HG02943 (cell line): ENCODE data around the gene OBI1.

Experiments used
- ATAC-seq: cut with Tn5 transposase; IDR thresholded peaks from one replicate; pipeline ENCODE4 v1.9.1; 2021; ENCODE audit warnings: mild to moderate bottlenecking, low read depth, moderate library complexity; ENCODE audit not compliant: unreplicated experiment

The OBI1 gene, protein sequence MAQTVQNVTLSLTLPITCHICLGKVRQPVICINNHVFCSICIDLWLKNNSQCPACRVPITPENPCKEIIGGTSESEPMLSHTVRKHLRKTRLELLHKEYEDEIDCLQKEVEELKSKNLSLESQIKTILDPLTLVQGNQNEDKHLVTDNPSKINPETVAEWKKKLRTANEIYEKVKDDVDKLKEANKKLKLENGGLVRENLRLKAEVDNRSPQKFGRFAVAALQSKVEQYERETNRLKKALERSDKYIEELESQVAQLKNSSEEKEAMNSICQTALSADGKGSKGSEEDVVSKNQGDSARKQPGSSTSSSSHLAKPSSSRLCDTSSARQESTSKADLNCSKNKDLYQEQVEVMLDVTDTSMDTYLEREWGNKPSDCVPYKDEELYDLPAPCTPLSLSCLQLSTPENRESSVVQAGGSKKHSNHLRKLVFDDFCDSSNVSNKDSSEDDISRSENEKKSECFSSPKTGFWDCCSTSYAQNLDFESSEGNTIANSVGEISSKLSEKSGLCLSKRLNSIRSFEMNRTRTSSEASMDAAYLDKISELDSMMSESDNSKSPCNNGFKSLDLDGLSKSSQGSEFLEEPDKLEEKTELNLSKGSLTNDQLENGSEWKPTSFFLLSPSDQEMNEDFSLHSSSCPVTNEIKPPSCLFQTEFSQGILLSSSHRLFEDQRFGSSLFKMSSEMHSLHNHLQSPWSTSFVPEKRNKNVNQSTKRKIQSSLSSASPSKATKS

DNA sequence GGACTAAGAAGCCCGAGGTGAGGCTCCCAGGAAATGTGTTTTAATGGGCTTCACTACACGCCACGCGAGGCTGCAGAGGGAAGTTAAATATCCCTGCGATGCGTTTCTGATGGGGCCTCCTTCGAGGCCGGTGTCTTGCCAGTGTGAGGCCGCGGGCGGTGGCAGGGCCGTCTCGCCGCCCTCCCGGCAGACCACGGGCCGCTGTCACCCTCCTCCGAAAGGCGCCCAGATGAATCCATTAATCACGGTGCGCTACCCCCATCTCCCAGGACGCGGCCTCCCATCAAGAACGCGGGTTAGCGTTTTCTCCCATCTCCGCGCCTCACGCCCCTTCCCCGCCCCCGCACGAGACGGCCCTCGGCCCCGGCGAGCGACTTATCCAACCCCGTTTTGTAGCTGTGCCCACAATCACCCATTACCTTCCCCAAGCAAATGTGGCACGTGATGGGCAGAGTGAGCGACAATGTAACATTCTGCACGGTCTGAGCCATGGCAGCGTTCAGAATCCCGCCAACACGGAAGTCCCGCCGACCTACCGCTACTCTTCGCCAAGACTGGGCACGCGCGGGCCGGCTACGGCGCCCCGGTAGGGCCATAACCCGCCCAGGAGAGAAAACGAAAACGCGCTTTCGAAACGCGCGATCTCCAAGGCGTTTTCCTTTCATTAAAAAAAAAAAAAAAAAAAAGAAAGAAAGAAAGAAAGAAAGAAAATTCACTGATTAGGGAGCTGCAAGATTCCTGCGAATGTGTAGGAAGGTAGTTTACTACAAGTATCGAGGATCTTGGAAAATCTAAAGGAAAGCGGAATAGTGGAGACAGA, at the start of gene OBI1:
Gene OBI1, minus strand, starts transcription at position 526 of the 820 bp plus-strand sequence. Its CDS starts 35 bp downstream, at position 491.
- peak; percentile 73 for ATAC-seq

DNA sequence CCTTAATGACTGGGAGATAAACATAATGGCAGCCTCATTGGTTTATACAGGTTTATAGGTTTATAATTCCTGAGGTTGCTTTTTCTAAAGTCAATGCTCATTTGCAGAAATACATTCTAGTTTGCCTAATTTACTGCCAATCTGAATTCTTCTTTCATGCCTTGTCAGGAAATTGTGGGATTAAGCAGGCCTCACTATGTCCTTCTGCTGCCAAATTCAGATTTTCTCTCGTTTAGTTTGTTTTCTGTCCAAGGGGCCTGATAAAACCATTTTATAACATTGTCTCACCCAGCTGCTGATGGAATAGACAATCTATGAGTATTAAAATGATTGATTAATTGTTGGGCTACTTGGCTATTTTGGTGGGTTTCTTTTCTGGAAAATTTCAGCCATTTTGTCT, 42.4 kb upstream of the OBI1 start:
- no peak for ATAC-seq

DNA sequence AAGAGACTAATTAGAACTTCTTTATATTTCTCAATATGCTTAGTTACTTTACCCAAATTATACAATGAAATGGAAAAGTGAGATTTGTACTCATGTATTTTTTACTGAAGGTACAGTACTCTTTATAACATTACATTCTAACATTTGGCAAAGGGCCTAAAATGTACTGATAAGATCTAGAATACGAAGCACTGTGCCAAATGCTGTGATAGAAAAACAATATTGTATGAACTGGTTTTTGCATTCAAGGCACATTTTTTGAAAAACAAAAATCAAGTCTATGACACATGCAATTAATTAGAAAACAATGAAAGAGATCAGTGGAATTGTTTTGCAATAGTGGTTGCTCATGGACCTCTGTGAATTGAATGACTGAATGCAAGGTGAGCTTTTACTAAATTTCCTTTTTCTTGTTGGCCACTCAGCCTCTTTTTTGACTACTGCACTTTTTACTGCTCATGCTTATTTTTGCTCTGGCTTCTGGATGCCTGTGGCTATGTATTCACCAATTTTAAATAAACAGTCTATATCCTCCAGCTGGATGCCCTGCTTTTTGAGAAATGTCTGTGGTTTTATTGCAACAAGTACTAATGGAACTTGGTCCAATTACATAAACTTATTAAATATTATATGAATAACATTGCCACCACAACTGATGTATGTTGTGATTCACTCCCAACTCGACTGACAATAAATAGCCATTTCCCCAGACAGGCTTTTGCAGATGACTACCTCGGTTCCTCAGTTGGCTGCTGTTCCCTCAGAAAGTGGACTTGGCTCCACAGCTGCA, 41.4 kb upstream of the OBI1 start:
- ATAC-seq: no peak

DNA sequence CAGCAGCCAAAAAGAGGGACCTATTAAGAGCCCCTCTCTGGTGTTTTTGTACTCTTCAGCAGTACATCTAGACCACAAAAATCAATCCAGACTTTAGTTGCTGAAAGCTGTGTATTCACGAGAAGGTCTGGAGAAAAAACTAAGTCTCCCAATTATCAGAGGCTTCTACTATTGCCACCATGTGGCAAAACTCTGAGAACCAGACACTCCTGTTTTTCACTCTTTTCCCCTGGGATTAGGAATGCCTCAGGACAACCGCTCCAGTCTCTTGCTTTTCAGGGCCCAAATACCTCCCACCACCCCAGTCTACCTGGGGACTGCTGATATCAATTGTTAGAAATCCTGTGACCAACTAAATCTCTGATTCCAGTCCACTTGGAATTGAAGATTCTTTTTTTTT, 30.1 kb upstream of the OBI1 start:
- no peak for ATAC-seq

DNA sequence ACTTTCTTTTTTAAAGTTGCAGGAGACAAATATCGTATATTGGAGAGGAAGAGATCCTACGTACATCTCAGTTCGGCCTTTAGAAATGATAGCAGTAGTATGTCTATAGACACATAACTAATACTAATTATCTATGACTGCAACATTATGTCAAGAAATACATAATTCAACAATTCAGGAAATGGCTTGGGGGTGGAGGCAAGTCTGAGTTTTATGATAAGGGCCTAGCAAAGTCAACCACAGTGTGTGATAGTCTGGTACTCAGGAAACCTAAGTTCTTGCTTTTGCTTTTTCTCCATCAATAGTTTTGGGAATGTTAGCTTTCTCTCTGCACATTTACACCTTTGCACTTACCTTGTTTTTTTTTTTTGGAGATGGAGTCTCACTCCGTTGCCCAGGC, 27.5 kb upstream of the OBI1 start:
- ATAC-seq: no peak

DNA sequence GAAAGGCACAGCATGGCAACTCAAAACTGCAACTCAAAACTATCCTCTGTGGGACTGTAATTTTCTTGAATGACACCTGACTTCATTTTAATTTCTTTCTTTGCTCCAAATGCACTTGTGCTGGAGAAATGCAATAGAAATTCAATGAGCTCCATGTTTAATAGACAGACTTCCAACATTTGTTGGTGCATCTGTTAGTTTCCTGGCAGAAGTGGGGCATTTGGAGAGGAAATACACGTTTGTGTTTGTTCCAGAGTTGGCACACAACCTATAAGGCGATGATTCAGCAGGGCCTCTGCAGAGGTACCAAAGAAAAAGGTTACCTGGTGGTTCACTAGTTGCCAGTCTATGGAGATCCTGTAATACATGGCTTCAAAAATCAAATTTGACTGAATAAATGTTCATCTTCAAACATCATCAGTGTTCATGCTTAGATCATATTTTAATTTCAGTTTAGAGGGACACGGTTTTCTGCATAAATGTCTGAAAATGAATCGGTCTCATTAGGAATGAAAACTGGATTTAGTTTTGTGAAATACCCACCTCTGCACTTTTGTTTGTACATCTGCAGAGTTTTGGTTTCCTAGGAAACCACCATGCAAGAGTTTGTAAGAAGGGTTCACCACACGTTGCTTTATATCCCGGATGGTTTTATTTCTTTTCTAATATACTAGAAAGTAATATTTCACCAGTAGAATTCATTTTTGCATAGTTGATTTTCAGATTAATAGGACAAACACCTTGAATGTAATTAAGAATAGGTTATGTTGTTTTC, 21.8 kb upstream of the OBI1 start:
- no peak for ATAC-seq

DNA sequence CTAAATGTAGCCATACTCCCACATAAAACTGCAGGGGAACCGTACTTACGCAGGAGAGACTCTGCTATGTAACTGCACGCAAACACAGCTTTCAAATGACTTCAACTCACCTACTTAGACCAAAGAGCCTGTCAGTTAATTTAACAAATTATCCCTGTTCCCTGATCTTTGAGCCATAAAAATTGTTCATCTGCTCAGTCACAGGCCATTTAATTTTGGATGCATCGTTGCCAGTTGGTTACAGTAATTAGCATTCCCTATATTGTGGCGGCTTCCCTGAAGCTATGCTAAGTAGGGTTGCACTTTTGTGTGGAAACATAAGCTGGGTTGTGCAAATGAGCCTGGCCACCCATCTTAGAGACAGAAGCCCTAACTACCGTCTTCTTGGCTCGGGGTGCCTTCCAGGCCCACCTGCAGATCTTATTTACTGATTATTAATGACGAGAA, 21.2 kb upstream of the OBI1 start:
- ATAC-seq: no peak

DNA sequence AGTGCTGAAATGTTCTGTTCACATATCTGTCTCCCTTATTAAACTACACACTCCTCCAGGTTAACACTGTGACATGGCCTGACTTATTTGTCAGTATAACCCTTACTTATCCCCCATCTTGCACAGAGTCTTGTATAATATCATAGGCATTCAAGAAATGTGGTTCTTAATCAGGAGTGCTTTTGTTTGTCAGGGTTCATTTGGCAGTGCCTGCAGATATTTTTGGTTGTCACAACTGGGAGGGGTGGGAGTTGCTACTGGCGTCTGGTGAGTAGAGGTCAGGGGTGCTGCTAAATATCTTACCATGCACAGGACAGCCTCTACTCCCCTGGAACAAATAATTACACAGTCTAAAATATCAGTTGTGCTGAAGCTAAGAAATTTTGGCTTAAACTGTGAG, 20.4 kb upstream of the OBI1 start:
- ATAC-seq: no peak

DNA sequence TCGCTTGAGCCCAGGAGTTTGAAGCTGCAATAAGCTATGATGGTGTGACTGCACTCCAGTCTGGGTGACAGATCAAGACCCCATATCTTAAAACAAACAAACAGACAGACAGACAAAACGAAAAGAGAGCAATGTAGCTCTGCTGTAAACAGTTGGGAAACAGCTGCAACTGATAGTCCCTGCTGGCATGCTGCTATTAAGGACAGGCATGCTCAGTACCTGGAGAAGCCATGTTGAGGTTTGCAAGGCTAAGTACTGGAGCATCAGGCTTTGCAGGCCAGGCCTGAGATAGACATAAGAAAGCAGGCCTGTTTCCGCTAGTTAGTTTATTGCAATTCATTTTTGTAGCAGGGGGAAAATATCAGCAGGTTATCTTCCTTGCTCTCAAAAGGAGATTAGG, 16.2 kb upstream of the OBI1 start:
- ATAC-seq: no peak

DNA sequence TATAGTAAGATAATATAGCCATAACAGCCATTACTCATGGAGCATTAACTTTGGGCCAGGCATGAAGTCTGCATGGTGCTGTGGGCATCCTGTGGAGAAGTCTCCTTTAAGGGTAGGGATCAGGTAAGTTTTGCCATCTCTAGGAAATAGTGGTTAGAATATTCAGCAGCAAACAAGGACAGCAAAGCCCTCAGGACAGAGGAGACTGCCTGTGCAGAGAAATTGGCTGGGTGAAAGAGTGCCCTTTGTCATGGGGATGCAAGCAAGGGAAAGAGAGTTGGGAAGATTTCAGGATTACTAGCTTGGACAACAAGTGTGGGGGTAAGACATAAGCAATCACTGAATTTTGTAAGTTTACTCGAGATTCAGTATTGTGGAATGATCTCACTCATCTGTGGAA, 15.7 kb upstream of the OBI1 start:
- ATAC-seq: no peak

DNA sequence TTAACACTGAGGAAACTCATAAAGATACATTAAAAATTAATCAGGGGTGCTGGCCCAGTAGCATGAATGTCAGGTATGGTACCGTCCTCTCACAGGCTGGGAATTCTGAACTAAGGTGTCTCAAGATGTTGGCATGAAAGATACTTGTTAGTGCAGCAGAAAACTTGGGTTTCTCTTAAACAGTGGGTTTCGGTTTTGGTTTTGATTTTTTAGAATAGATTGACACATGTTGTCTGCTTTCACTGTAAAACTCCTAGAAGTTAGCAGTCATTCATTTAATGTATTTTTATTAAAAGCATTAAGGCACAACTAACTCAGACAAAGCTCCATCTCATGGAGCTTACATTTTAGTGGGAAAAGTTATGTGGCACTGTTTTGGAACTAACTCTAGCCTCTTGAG, 3.5 kb upstream of the OBI1 start:
- ATAC-seq: no peak

DNA sequence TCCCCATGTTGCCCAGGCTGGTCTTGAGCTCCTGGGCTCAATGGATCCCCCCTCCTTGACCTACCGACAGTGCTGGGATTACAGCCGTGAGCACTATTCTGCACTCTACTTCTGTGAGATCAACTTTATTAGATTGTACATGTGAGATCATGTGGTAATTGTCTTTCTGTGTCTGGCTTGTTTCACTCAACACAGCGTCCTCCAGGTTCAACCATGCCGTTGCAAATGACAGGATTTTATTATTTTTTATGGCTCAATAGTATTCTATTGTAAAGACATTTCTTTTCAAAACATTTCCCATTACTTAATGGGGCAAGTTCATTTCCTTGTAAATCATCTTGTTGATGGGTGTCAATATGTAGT, 1.5 kb upstream of the OBI1 start:
- ATAC-seq: peak; percentile 2

DNA sequence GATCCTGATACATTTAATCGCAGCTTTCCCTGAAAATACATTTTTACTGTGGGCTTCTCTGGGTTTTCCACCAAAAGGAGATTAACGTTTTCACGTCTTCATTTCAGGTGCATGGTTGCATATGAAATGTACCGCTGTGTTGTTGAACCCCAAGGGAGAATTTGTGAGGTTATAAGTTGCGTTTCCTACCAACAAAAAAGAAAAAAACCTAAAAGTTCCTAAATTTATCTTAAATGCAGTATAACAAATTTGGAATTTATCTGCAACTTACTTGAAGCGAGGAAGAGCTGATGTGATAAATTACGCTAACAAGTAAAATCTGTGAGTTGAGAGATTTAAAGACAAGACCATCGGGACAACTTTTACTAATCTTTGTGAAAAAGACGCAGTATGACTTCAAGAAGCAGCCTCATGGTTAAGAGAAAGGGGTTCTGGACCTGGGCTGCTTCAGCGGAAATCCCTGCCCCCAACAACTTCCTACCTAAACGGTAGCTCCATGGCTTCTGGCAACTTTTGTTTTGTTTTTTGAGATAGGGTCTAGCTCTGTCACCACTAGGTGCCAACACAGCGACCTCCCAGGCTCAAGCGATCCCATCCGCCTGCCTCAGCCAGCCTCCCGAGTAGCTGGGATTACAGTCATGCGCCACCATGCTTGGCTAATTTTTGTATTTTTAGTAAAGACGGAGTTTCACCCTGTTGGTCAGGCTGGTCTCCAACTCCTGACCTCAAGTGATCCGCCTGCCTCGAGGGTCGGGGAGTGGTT, 958 bp upstream of the OBI1 start:
- peak; percentile 36 for ATAC-seq

DNA sequence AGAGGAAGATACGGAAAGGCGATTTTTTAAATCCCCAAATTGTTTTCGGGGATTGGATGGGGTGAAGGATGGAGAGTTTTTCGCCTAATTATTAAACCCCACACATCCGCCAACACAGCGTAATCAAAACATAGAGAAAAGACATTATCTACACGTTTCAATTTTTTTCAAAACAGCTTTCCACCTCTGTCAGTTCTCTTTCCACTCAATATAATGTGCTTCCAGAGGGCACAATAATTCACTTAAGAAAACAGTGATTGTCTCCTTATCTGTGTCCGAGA, 435 bp upstream of the OBI1 start:
- no peak for ATAC-seq

DNA sequence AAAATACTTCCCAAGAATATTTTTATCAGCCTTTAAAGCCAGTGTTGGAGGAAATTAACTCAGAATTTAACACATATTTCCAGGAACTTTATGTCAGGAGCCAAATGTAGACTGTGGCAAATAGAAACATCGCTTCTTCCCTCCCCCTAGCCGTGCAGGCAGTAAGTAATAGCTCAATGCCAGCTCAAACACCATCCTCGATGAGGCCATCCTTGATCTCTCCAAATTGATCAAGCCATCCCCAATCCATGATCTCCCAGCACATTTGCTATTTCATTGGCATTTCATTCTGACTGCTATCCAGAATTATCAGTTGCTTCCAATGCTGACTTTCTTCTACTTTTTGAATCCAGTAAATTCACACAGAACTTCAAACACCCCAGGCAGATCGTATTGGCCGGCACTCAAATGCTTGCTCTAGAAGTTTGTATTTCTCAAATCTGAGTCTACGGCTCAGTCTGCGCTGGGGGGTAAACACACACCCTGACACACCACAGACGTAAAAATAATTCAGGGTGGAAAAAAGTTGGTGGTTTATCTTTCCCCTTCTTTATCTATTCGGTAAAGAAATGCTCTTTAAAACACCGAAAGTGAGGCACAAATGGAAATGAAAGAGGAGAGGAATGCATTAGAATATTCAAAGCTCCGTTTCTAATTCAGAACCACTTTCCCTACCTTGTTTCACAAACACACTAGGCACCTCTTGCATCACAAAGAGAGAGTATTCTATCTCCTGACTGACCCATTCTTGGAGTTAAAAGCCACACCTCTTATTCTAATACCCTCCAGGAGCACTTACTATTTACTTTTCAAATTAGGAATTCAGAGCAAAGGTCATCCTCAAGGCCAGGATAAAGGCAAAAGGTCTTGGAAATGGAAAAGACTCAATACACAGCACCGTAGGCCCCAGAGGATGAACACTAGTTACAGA, 991 bp downstream of the OBI1 start:
- no peak for ATAC-seq

DNA sequence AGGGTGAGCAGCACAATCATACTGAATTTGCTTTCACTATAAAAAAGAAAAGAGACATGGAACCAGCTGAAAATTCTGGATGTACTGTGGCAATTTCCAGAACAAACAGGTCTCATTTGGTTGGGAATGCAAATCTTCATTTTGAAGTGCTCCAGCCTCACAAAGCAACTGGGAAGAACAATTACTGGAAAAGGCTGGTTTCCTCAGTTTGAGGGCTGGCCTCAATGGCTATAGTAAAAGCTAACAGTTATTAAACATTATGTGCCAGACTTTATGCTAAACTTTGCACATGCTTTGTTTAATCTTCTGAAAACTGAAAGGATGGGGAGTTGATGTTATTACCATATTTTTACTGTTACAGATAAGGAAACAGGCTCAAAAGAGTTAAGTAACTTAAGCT, 3.0 kb downstream of the OBI1 start:
- ATAC-seq: no peak

DNA sequence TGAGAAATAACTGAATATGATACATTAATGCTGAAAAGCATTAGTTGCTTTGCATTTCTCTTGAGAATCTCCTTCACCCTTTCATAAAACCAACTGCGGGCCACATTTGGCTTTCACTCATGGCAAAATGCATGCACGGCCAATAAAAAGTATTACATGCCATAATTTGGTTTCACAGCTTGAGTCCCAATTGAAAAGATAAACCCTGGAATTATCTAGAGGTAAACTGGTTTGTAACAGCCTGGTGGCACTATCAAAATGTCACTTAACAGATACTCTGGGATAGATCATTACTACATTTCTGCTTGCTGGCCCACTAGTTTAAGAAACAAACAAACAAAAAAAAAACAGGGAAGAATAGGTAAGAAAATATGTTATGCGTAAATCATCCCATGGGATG, 3.9 kb downstream of the OBI1 start:
- ATAC-seq: no peak

DNA sequence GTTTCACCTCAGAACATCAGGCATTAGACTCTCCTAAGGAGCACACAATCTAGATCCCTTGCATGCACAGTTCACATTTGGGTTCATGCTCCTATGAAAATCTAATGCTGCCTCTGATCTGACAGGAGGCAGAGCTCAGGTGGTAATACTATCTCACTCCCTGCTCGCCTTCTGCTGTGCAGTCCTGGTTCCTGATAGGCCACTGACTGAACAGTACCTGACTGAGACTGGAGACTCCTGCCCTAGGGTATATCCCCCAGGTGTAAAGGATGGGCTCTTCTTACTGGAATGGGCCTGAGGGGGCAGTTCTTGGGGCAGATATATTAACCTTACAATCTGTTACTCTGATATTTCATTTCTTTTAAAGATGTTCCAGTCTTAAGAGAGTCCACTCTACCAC, 6.3 kb downstream of the OBI1 start:
- no peak for ATAC-seq
